Thyroid gland (tissue), 4 donors: Measurements from ENCODE around the gene OR1D5.

Experiments used
- CTCF ChIP-seq, 6 experiments: fragments of 200-600 bp in 3 of 6; fragments of 450-650 bp in 3 of 6; sonication (generic) in 3 of 6; IDR thresholded peaks; one replicate each; pipeline ENCODE4 v1.5.1; 2016 to 2019; ENCODE audit warnings: antibody characterized with exemption in 6 of 6, mild to moderate bottlenecking in 2 of 6, inconsistent platforms in 1 of 6, moderate library complexity in 1 of 6
- POLR2A ChIP-seq, 2 donors: fragments of 450-650 bp; IDR thresholded peaks; one replicate each; pipeline ENCODE4 v1.6.1; 2017; ENCODE audit warnings: antibody characterized with exemption in 2 of 2, mild to moderate bottlenecking in 2 of 2, moderate library complexity in 1 of 2

- TF ChIP-seq POLR2A (IDR thresholded peaks at IDR 0.05) (no peak), CTCF (IDR thresholded peaks at IDR 0.05) (no peak)
These were observed 22.5 kb downstream of the OR1D5 start for GRCh38 chr17:3040882-3041281.
